GM15510 (cell line): Measurements from ENCODE around the gene TLL1.

Source experiments
- POLR2A ChIP-seq: IDR thresholded peaks from 3 replicates; pipeline ENCODE4 v1.6.1; 2011; ENCODE audit warnings: borderline replicate concordance; ENCODE audit not compliant: insufficient read length; ENCODE audit errors: extremely low read depth

Gene TLL1

DNA sequence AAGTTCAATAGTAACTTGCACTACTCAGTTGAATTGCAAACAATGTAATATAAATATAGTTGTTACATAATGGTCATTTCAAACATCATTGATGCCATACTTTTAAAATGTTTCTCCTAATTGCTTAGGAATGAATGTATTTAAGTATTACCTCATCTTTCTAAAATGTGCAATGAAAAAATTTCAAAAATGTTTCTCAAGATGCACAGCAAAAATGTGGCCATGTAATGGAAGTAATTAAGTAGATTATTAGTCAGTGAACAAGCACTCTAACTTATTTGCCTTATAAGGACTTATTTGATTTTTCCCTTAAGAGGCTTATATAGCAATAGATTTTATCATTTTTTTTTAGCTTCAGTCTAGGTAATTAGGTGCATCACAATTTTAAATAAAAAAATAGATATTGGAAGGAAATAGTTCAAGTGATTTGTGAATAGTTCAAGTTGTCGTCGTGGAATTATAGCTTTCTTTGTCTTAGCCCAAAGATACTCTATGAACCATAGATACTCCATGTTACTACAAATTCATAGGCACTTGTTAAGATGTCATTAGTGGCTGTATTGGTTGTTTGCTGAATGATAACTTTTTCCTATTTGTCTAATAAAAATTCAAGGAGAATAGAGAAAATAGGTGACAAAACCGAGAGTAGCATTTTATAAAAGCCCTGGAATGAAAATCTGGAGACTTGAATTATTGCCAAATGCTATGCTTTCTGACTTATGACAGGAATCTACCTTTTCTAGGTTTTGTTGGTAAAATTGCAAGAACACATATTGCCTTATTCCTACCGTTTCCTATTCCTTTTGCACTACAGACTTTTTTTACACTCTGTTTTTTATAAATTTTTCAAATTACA, 118.5 kb downstream of the TLL1 start:
- no peak for TF ChIP-seq POLR2A

DNA sequence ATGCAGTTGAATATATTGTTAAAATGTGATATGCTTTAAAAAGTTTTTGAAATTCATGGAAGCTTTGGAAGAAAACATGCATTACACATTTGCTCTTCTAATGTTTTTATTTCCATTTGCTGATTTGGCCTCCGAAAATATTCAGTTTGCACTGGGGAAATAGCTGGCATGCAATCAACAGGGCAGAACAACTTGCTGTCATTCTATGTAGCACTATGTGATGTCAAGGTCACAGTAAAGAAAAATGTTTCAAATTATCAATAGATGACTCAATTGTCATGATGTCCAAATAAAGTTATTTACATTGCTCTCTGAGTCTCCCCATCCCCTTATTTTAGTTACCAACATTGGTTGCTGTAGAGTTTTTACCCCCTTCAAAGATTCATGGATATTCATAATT, 119.2 kb downstream of the TLL1 start:
- no peak for TF ChIP-seq POLR2A

DNA sequence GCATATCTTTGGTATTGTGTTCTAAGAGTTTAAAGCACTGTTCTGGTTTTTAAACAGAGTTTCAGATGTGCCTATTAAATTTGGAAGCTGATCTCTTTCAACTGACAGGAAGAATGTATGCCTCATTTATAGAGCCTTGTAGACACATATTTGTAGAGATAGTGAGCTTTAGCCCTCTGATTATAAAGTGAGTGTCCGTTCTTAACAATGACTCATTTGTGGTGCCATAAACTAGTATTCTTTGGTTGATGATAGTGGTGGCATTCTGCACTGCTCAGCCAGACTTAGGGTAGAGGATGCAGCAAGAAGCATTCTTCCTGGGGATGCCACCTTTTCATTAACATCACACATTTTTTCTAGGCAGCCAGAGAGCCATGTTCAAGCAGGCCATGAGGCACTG, 121.7 kb downstream of the TLL1 start:
- TF ChIP-seq POLR2A: no peak

- TF ChIP-seq POLR2A: no peak
These were observed 130.8 kb downstream of the TLL1 start for GRCh38 chr4:166003811-166004210.

GRCh38 chr4:166006217-166006616, 133.2 kb downstream of the TLL1 start:
- no peak for TF ChIP-seq POLR2A

DNA sequence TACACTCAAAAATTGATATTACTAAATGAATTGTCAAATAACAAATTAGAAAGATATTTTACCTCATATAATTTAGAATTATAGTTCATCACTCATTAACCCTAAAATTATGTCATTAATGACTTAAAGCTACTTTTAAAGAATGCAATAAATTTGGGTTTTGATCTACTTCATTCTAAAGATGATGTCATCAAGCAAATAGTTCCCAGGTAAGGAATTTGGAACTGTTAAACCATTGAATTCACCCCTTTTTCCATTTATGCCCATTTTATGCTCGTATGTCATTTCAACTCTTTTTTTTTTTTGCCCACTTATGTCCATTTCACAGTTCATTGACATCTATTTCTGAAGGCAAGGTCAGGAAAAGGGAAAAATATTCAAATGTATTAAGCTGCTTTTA, 135.5 kb downstream of the TLL1 start:
- TF ChIP-seq POLR2A: no peak

DNA sequence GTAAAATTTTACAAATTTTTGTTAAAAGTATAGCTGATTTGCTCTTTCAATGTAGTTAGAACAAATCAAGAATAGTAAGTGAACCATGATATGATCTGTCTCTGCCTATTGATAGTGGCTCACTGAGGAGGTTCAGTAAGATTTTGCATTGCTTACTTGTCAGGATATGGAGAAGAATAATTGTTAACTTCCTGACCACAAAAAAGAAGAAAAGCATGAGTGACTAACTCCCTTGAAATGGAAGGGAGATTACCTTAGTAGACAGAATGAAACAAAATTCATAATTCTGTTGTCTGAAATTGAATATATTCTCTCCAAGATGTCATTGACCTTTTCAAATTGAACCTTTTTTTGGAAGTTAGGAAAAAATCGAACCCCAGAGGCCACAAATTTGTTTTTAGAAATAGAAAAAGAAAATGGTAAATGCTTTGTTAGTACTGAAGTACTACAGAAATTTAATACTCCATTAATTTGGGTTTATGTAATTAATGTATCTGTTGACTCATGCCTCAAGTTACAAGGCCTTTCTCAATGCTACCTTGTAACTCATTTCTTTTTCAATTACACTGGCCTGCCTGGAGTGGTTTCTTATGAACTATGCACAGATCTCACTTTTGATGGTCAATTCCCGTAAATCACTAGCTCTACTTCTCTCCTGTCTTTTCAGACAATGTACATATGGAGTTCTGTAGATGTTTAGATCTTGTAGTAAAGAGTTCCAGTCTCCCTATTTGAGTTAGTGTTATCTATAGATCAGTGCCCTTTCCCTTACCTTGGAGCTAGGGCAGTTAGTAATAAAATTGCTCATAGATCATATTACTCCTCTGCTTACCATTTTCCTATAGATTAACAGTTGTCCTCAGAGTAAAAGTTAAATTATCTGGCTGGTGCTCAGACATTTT, 139.3 kb downstream of the TLL1 start:
- no peak for TF ChIP-seq POLR2A

GRCh38 chr4:166014411-166014810, 141.4 kb downstream of the TLL1 start:
- TF ChIP-seq POLR2A: no peak

DNA sequence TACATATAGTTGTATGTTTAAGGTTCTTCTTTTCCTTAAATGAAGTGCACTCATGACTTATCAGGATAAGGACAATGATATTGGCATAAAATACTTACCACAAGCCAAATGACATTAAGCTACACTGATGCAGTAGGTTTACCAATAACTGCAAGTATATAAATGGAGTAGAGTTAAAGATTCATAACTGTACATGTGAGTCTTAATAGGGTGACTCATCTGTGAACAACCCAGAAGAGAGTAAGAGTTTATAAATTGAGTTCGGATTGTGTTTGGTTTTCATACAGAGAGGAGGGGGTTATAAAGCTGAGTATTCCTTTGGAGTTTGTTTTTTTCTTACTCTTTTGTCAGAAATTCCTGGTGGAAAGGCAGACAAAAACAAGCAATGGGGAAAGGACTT, 144.8 kb downstream of the TLL1 start:
- no peak for TF ChIP-seq POLR2A

DNA sequence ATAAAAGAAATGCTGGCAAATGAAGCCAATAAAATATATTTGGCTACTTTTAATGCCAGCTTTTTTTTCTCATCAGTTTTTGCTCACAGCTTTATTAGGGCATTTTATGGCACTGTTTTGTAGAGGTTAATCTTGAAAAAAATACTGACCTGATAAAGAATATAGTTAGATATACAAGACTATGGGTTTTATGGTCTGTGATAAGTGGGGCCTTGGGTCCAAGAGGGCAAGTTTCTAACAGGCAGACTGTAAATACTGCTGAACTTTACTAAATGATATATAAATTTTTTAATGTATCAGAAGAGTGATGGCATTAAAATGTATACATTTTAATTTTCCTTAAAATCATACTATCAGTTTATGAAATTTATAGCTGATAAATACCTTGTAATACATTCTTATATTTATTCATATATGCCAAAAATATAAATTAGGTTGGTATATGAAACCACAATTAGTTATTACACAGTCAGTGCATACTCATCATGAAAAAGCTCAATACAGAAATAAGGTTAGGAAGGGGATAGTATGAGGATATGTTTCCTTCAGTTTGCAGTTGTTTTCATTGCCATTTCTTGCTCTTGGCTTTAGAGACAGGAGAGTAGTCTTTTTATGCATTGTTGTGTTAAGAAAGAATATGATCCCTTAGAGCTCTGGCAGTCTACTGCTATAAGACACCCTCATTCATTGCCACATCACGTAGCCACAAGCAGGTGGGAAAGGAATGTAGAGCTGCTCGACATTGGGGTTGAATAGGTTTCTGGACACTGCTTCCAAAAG, 146.6 kb downstream of the TLL1 start:
- TF ChIP-seq POLR2A: no peak

GRCh38 chr4:166021617-166022016, 148.6 kb downstream of the TLL1 start:
- TF ChIP-seq POLR2A: no peak

GRCh38 chr4:166034965-166035364, 161.9 kb downstream of the TLL1 start:
- TF ChIP-seq POLR2A: no peak

DNA sequence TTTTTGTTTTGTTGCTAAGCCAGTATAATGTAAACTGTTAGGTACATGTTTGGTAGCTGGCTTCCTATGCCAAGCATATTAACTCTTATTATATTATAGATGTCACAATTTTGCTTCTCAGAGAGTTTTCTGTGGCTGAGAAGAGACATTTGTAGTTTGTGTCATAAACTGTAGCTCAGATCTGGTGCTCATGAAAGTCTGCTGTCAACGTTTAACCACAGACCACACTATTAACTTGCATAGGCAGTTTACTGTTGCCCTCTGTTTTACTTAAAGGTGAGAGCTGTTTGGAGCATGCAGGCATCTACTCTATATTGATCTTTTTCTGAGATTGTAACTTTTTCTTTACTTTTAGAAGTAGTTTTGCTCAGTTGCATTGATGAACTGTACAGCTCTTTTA, 166.8 kb downstream of the TLL1 start:
- no peak for TF ChIP-seq POLR2A

DNA sequence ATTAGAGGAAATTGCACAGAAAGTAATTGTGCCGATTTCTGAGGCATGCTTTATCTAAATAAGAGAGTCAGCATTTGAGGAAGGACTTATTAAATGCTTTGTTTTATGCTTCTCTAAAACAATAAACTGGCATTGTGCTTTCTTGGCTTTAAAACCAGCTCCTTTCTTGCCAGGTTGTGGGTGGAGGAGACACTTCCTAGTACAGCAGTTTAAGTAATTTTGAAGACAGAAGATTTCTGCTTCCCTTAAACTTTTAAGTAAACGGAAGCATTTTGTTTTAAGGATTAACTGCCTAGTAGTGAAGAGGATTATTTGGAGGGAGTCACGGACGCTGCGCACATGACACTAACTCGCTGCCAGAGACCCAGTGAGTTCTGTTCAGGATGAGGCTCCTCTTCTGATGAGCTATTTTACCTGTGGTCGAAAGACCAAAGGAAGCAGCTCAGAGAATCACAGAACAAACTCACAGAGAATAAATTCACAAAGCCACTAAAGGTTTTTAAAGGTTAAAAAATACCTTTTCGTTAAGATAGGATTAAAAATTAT, 169.5 kb downstream of the TLL1 start:
- TF ChIP-seq POLR2A: no peak
